ENCODE measurements around the gene ZFYVE9. TPM values are rescaled to one million over a fixed set of nuclear protein-coding genes. Genes with fewer than 3 reads are reported as not detected.

The ZFYVE9 gene
- total and polyA plus RNA-seq, 2 of the 8 experiments (the other 6 are each of a cell fraction or from before 2014, with no cell fraction given), result 5.8 to 26.5 TPM

- H3K79me2 ChIP-seq (ENCODE audit: control insufficient read depth in 1 of 2, insufficient read depth in 2 of 2, low read length in 2 of 2), result no peaks in the 10 kb centered on the region; a peak in 1 of 4 replicates
- no peak for FAIRE-seq
These were observed 111.5 kb downstream of the ZFYVE9 start for GRCh38 chr1:52253421-52253820.

More at GRCh38 chr1:52253421-52253820, 111.5 kb downstream of the ZFYVE9 start:
- Histone ChIP-seq H4K20me1 (replicated peaks in 1 of 2; ENCODE audit: control insufficient read depth in 1 of 2, insufficient read depth in 2 of 2, low read length in 2 of 2) (no peaks in the 10 kb centered on the region), H3K4me2 (ENCODE audit: insufficient read depth in 1 of 2, low read depth in 2 of 2, low read length in 2 of 2) (no peak overlapping the region), H2BK15ac (ENCODE audit: low read length) (no peak overlapping the region), H2AK5ac (ENCODE audit: low read depth, low read length) (no peak overlapping the region), H2BK12ac (ENCODE audit: low read depth, low read length) (no peak overlapping the region), H2BK20ac (ENCODE audit: low read length) (no peak overlapping the region), H3K56ac (replicated peaks; ENCODE audit: insufficient read length, low read depth, low read length) (no peak overlapping the region), H2BK5ac (ENCODE audit: low read depth, low read length) (no peak overlapping the region), H3K23me2 (ENCODE audit: low read depth, low read length) (no peaks in the 10 kb centered on the region; the same call in 1 of the 2 replicates), H4K91ac (replicated peaks; ENCODE audit: insufficient read length, low read length) (no peak overlapping the region), H3K14ac (ENCODE audit: insufficient read length) (no peak overlapping the region), H3K4me1 (replicated peaks in 1 of 4; ENCODE audit: control insufficient read depth in 3 of 4, insufficient read depth in 4 of 4, low read length in 3 of 4) (no peaks in the 10 kb centered on the region), H2BK120ac (replicated peaks; ENCODE audit: low read depth, low read length) (no peak overlapping the region), H3K9me3 (ENCODE audit: insufficient read depth in 2 of 2, low read depth in 1 of 2, low read length in 1 of 2) (no peaks in the 10 kb centered on the region), H3K9ac (replicated peaks in 1 of 4; ENCODE audit: extremely low read depth in 1 of 4, low read depth in 3 of 4, low read length in 3 of 4) (no peak overlapping the region), H2AFZ (ENCODE audit: low read length) (no peak overlapping the region), H3K36me3 (ENCODE audit: control insufficient read depth in 2 of 4, insufficient read depth in 4 of 4, low read length in 3 of 4) (no peaks in the 10 kb centered on the region), H4K8ac (ENCODE audit: extremely low read depth, insufficient read depth, low read length) (no peak overlapping the region), H3K27ac (ENCODE audit: low read depth, low read length) (no peak overlapping the region), H3K27me3 (replicated peaks in 1 of 4; ENCODE audit: control insufficient read depth in 3 of 4, extremely low read depth in 1 of 4, insufficient read depth in 3 of 4, low read length in 3 of 4) (no peaks in the 10 kb centered on the region), H3K18ac (ENCODE audit: extremely low read depth, low read length) (no peak overlapping the region), H3K23ac (ENCODE audit: insufficient read length) (no peak overlapping the region), H3K4ac (replicated peaks; ENCODE audit: insufficient read length, low read depth, low read length) (no peak overlapping the region), H4K5ac (ENCODE audit: insufficient read length, low read depth, low read length) (no peak overlapping the region), H3K4me3 (ENCODE audit: extremely low read depth in 1 of 4, insufficient read depth in 2 of 4, low read depth in 3 of 4, low read length in 4 of 4) (no peak overlapping the region), H3K79me1 (ENCODE audit: low read depth, low read length) (no peaks in the 10 kb centered on the region)
- no peak for TF ChIP-seq SP4 (IDR thresholded peaks at IDR 0.05; ENCODE audit: low read length)
- no peak for TF ChIP-seq ATF3 (IDR thresholded peaks at IDR 0.05; ENCODE audit: insufficient read depth, low read depth, low read length)
- TF ChIP-seq CBX5 (IDR thresholded peaks at IDR 0.05; ENCODE audit: low read depth, low read length), result no peak
- TF ChIP-seq GTF2F1 (IDR thresholded peaks at IDR 0.05; ENCODE audit: borderline replicate concordance, low read depth, low read length), result no peak
- no peak for TF ChIP-seq SP1 (IDR thresholded peaks at IDR 0.05; ENCODE audit: low read depth, low read length)
- no peak for TF ChIP-seq BCL11A (IDR thresholded peaks at IDR 0.05; ENCODE audit: low read depth in 2 of 2, low read length in 2 of 2)
- no peak for TF ChIP-seq EZH2 (IDR thresholded peaks at IDR 0.05; ENCODE audit: low read depth, low read length, severe bottlenecking)
- TF ChIP-seq SUZ12 (IDR thresholded peaks at IDR 0.05; ENCODE audit: low read length), result no peak
- TF ChIP-seq EP300 (IDR thresholded peaks at IDR 0.05; ENCODE audit: borderline replicate concordance in 1 of 2, low read depth in 2 of 2, low read length in 2 of 2), result no peak
- 94% methylated on average over 5 of the region's 5 CpGs; no CpG with 5 or more reads in 1 of the 2 experiments for WGBS, 2 experiments (ENCODE audit: extremely low coverage in 1 of 2, insufficient coverage in 1 of 2, insufficient read length in 1 of 2, insufficient replicate concordance in 2 of 2, low coverage in 1 of 2, low lambda C conversion rate in 2 of 2, missing lambda C conversion rate in 1 of 2)
- DNase-seq (ENCODE audit: low read depth in 1 of 2, low spot score in 2 of 2), result no peak
- ChIA-PET POLR2A (ENCODE audit: partially characterized antibody) (no interaction called here), CTCF (ENCODE audit: partially characterized antibody) (no interaction called here)

All from H1 (cell line).